Thyroid gland (tissue), 4 donors: ENCODE results near the gene CABP5. TPM values are rescaled to one million over a fixed set of nuclear protein-coding genes. Genes with fewer than 3 reads are reported as not detected.

Experiments
- DNase-seq, 2 donors: peaks; one replicate each; pipeline ENCODE4 v3.0.0-alpha.2; 2019
- H3K27ac ChIP-seq, 3 donors: fragments of 200-600 bp; sonication (generic); 1 replicate in 2 of 3; 2 replicates in 1 of 3; pipeline ENCODE4 v1.5.1; 2016 to 2019; ENCODE audit warnings: mild to moderate bottlenecking in 1 of 3, moderate library complexity in 1 of 3
- H3K27me3 ChIP-seq: fragments of 200-600 bp; sonication (generic); one replicate; pipeline ENCODE4 v1.5.1; 2019
- H3K36me3 ChIP-seq, 2 donors: fragments of 200-600 bp; sonication (generic); one replicate each; pipeline ENCODE4 v1.5.1; 2016 to 2019
- H3K4me1 ChIP-seq, 2 donors: fragments of 200-600 bp; sonication (generic); one replicate each; pipeline ENCODE4 v1.5.1; 2017 to 2019
- H3K4me3 ChIP-seq, 3 donors: fragments of 200-600 bp; sonication (generic); replicated peaks in 1 of 3; 1 replicate in 2 of 3; 2 replicates in 1 of 3; pipeline ENCODE4 v1.5.1; 2016; ENCODE audit warnings: mild to moderate bottlenecking in 1 of 3
- H3K9me3 ChIP-seq: fragments of 200-600 bp; sonication (generic); one replicate; pipeline ENCODE4 v1.5.1; 2017
- POLR2A ChIP-seq, 2 donors: fragments of 450-650 bp; IDR thresholded peaks; one replicate each; pipeline ENCODE4 v1.6.1; 2017; ENCODE audit warnings: antibody characterized with exemption in 2 of 2, mild to moderate bottlenecking in 2 of 2, moderate library complexity in 1 of 2
- WGBS, 2 donors: methylation state at CpG; one replicate each; pipeline ENCODE4 v1.1.5; 2017; 5-methylcytosine and 5-hydroxymethylcytosine counted together
- intact Hi-C: fragments of 100-400 bp; cut with DNase I; formaldehyde crosslinking; loops from one replicate; pipeline ENCODE4 v1.15.1; 2023
- total RNA-seq, 4 donors: library from RNA; depleted of rRNA; stranded (reverse); fragments of >200 nt; gene quantifications; one replicate each; pipeline ENCODE4 v1.2.3, GENCODE V29; 2016
- TF ChIP-seq, protein P1 (sequence below), 6 experiments: fragments of 200-600 bp in 3 of 6; fragments of 450-650 bp in 3 of 6; sonication (generic) in 3 of 6; IDR thresholded peaks; one replicate each; pipeline ENCODE4 v1.5.1; 2016 to 2019; ENCODE audit warnings: antibody characterized with exemption in 6 of 6, mild to moderate bottlenecking in 2 of 6, inconsistent platforms in 1 of 6, moderate library complexity in 1 of 6

Gene CABP5
- total RNA-seq, 4 donors from 2014 or later = not detected

- TF ChIP-seq POLR2A (IDR thresholded peaks at IDR 0.05) = no peak
- TF ChIP-seq, protein P1, sequence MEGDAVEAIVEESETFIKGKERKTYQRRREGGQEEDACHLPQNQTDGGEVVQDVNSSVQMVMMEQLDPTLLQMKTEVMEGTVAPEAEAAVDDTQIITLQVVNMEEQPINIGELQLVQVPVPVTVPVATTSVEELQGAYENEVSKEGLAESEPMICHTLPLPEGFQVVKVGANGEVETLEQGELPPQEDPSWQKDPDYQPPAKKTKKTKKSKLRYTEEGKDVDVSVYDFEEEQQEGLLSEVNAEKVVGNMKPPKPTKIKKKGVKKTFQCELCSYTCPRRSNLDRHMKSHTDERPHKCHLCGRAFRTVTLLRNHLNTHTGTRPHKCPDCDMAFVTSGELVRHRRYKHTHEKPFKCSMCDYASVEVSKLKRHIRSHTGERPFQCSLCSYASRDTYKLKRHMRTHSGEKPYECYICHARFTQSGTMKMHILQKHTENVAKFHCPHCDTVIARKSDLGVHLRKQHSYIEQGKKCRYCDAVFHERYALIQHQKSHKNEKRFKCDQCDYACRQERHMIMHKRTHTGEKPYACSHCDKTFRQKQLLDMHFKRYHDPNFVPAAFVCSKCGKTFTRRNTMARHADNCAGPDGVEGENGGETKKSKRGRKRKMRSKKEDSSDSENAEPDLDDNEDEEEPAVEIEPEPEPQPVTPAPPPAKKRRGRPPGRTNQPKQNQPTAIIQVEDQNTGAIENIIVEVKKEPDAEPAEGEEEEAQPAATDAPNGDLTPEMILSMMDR (IDR thresholded peaks at IDR 0.05) = no peak
- WGBS, 2 donors = 80 to 90% methylated on average over 10 of the region's 10 CpGs
These were observed 7.6 kb upstream of the CABP5 start for GRCh38 chr19:48051335-48052033.

DNA sequence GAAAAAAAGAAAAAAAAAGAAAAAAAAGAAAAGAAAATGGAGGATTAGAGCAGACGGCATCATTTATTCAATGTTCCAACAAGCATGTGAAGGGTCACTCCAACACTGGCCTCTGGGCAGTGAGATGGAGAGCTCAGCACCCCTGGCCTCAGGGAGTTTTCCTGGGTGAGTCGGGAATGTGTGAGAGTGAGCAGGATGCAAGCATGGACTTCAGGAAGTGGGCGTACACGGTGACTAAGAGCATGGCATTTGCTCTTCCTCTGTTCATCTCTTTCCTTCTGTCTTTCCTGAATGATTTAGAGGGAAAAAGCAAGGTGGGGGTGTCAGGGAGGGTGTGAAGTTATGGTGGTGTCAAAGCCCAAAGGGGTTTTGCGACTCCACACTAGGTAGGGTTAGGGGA is 682 bp upstream of the CABP5 start:
- H3K27ac ChIP-seq = no peak overlapping the region
- H3K4me1 ChIP-seq = no peaks in the 10 kb centered on the region
- TF ChIP-seq, protein P1 (IDR thresholded peaks at IDR 0.05) = no peak
- TF ChIP-seq POLR2A (IDR thresholded peaks at IDR 0.05) = no peak
- no peaks in the 10 kb centered on the region for H3K9me3 ChIP-seq
- 81 to 87% methylated on average over 5 of the region's 5 CpGs for WGBS, 2 donors
- H3K4me3 ChIP-seq = no peak overlapping the region
- no peaks in the 10 kb centered on the region for H3K27me3 ChIP-seq
- DNase-seq = no peak
- H3K36me3 ChIP-seq = no peaks in the 10 kb centered on the region
- intact Hi-C loops = no loop called here

More at GRCh38 chr19:48051335-48052033, 7.6 kb upstream of the CABP5 start:
- intact Hi-C loops = no loop called here
- Histone ChIP-seq H3K9me3 (no peaks in the 10 kb centered on the region), H3K27ac (no peak overlapping the region), H3K27me3 (no peaks in the 10 kb centered on the region), H3K4me3 (no peak overlapping the region), H3K36me3 (no peaks in the 10 kb centered on the region), H3K4me1 (no peaks in the 10 kb centered on the region)
- DNase-seq = no peak

DNA sequence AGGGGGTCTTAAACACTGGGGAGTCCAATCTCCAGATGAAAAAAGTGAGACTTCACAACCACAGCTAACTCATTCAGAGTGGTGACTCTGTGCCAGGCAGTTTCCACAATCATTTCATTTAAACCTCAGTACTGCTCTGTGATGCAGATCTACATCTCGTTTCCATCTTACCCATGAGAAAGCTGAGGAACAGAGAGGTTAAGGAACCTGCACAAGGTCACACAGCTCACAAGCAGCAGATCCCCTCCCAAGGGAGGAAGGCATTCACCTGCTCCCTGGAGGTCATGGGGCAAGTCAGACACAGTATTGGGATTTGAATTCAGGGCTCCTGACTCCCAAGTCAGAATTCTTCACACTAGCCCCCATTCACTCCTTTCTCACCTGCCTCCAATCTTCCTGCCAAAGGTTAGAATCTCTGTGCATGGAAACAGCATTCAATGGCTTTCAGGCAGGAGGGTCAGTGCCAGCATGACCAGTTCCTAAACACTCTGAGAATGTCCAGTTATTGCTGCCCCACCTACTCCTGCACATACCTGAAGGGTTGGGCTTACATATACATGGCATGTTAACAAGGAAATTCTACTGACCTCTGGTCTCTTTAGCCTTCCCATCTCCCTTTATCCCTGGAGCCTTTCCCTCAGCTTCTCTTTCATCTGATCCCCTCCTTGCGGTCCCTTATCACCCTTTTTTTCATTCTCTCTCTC is 1.9 kb downstream of the CABP5 start:
- no peak overlapping the region for H3K4me3 ChIP-seq
- no peak overlapping the region for H3K27ac ChIP-seq
- intact Hi-C loops = no loop called here
- H3K27me3 ChIP-seq = no peaks in the 10 kb centered on the region
- H3K4me1 ChIP-seq = no peaks in the 10 kb centered on the region
- no peaks in the 10 kb centered on the region for H3K36me3 ChIP-seq
- TF ChIP-seq, protein P1 (IDR thresholded peaks at IDR 0.05) = no peak
- TF ChIP-seq POLR2A (IDR thresholded peaks at IDR 0.05) = no peak
- WGBS, 2 donors = 69 to 85% methylated on average over 2 of the region's 2 CpGs
- no peaks in the 10 kb centered on the region for H3K9me3 ChIP-seq
- no peak for DNase-seq

DNA sequence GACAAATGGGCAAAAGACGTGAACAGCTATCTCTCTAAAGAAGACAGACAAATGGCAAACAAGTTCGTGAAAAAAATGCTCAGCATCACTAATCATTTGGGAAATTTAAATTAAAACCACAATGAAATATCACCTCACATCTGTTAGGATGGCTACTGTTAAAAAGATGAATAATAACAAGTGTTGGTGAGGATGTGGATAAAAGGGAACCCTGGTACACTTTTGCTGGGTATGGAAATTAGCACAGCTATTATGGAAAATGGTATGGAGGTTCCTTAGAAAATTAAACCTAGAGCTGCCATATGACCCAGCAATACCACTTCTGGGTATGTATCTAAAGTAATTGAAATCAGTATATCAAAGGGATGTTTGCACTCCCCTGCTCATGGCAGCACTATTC is 7.1 kb downstream of the CABP5 start:
- Histone ChIP-seq H3K27me3 (no peaks in the 10 kb centered on the region), H3K4me3 (no peak overlapping the region), H3K36me3 (no peaks in the 10 kb centered on the region), H3K27ac (no peak overlapping the region), H3K9me3 (no peaks in the 10 kb centered on the region), H3K4me1 (no peaks in the 10 kb centered on the region)
- no peak for TF ChIP-seq POLR2A (IDR thresholded peaks at IDR 0.05)
- TF ChIP-seq, protein P1 (IDR thresholded peaks at IDR 0.05) = no peak
- WGBS, 2 donors = 87 to 88% methylated on average over 2 of the region's 2 CpGs
- no peak for DNase-seq
- intact Hi-C loops = no loop called here

- 65 to 72% methylated on average over 5 of the region's 5 CpGs for WGBS, 2 donors
- TF ChIP-seq, protein P1 (IDR thresholded peaks at IDR 0.05) = no peak
- no peak for TF ChIP-seq POLR2A (IDR thresholded peaks at IDR 0.05)
- Histone ChIP-seq H3K9me3 (no peaks in the 10 kb centered on the region), H3K4me1 (no peaks in the 10 kb centered on the region), H3K4me3 (no peak overlapping the region), H3K27me3 (no peaks in the 10 kb centered on the region), H3K27ac (no peak overlapping the region), H3K36me3 (no peaks in the 10 kb centered on the region)
- intact Hi-C loops = no loop called here
- DNase-seq = no peak
These were observed 10.3 kb downstream of the CABP5 start for GRCh38 chr19:48033604-48034003.
